NCI-H1436 treated with DMSO at 0.1 percent for 48 hours (cell line): Measurements from ENCODE around the gene GGTLC3.
"Not testable (repeated sequence)": the region's sequence is repeated elsewhere in the genome, so short reads cannot be mapped to it uniquely, and the experiment has no call there.

Experiments
- DNase-seq: peaks from one replicate; lab custom pipeline; 2025; lab: John Stamatoyannopoulos, UW

The GGTLC3 gene

GRCh38 chr22:18513454-18513853, 4.5 kb downstream of the GGTLC3 start:
- DNase-seq: not testable (repeated sequence)

- DNase-seq: not testable (repeated sequence)
These were observed 5.6 kb downstream of the GGTLC3 start for GRCh38 chr22:18512378-18512777.

GRCh38 chr22:18511327-18511726, 6.6 kb downstream of the GGTLC3 start:
- not testable (repeated sequence) for DNase-seq

GRCh38 chr22:18496227-18496626, 21.7 kb downstream of the GGTLC3 start:
- not testable (repeated sequence) for DNase-seq
